ENCODE results near the gene PPP6R3.

The PPP6R3 gene

GRCh38 chr11:68545347-68545746 is 84.8 kb downstream of the PPP6R3 start:
- H3K27me3 Mint-ChIP-seq = no peaks in the 10 kb centered on the region
- H3K9me3 Mint-ChIP-seq = no peaks in the 10 kb centered on the region
- no peak overlapping the region for H3K4me3 Mint-ChIP-seq
- peaks cover 75% of the 10 kb centered on the region for H3K36me3 Mint-ChIP-seq
- DNase-seq = no peak
- H3K4me1 Mint-ChIP-seq = peaks cover 54% of the 10 kb centered on the region
- CTCF ChIA-PET = no interaction called here
- no peak overlapping the region for H3K27ac Mint-ChIP-seq

GRCh38 chr11:68545796-68546195 is 85.2 kb downstream of the PPP6R3 start:
- no peaks in the 10 kb centered on the region for H3K27me3 Mint-ChIP-seq
- H3K27ac Mint-ChIP-seq = no peak overlapping the region
- peaks cover 54% of the 10 kb centered on the region for H3K4me1 Mint-ChIP-seq
- peaks cover 76% of the 10 kb centered on the region for H3K36me3 Mint-ChIP-seq
- H3K4me3 Mint-ChIP-seq = no peak overlapping the region
- H3K9me3 Mint-ChIP-seq = no peaks in the 10 kb centered on the region
- no peak for DNase-seq
- CTCF ChIA-PET = no interaction called here

GRCh38 chr11:68546555-68546954 is 86.0 kb downstream of the PPP6R3 start:
- H3K27ac Mint-ChIP-seq = no peak overlapping the region
- peaks cover 50% of the 10 kb centered on the region for H3K4me1 Mint-ChIP-seq
- no peaks in the 10 kb centered on the region for H3K27me3 Mint-ChIP-seq
- peaks cover 74% of the 10 kb centered on the region for H3K36me3 Mint-ChIP-seq
- H3K9me3 Mint-ChIP-seq = no peaks in the 10 kb centered on the region
- CTCF ChIA-PET = no interaction called here
- no peak for DNase-seq
- H3K4me3 Mint-ChIP-seq = no peak overlapping the region

GRCh38 chr11:68549789-68550484 is 89.4 kb downstream of the PPP6R3 start:
- H3K9me3 Mint-ChIP-seq = no peaks in the 10 kb centered on the region
- H3K27me3 Mint-ChIP-seq = no peaks in the 10 kb centered on the region
- no peak for DNase-seq
- CTCF ChIA-PET = interaction anchor here (1.9 kb wide), 1 partner anchor 34 kb away, joined by 8 read pairs; no protein-coding TSS in a partner anchor
- peaks cover 72% of the 10 kb centered on the region for H3K36me3 Mint-ChIP-seq
- H3K27ac Mint-ChIP-seq = peak overlapping the region; percentile 80
- no peak overlapping the region for H3K4me3 Mint-ChIP-seq
- peaks cover 50% of the 10 kb centered on the region for H3K4me1 Mint-ChIP-seq

GRCh38 chr11:68550485-68550817 is 89.9 kb downstream of the PPP6R3 start:
- H3K4me1 Mint-ChIP-seq = peaks cover 50% of the 10 kb centered on the region
- H3K36me3 Mint-ChIP-seq = peaks cover 71% of the 10 kb centered on the region
- H3K4me3 Mint-ChIP-seq = no peak overlapping the region
- CTCF ChIA-PET = interaction anchor here (1.9 kb wide), 1 partner anchor 33 kb away, joined by 8 read pairs; no protein-coding TSS in a partner anchor
- peak overlapping the region; percentile 80 for H3K27ac Mint-ChIP-seq
- H3K27me3 Mint-ChIP-seq = no peaks in the 10 kb centered on the region
- DNase-seq = peak; percentile 29
- no peaks in the 10 kb centered on the region for H3K9me3 Mint-ChIP-seq

- Mint-ChIP-seq H3K27me3 (no peaks in the 10 kb centered on the region), H3K9me3 (no peaks in the 10 kb centered on the region), H3K4me1 (peaks cover 48% of the 10 kb centered on the region), H3K36me3 (peaks cover 70% of the 10 kb centered on the region), H3K4me3 (no peak overlapping the region), H3K27ac (peak overlapping the region; percentile 30)
- CTCF ChIA-PET = interaction anchor here (0.9 to 1.9 kb wide), 2 partner anchors 33 kb away, joined by 3 to 8 read pairs; no protein-coding TSS in a partner anchor
- DNase-seq = no peak
Observed at GRCh38 chr11:68551223-68551622, 90.7 kb downstream of the PPP6R3 start.

GRCh38 chr11:68551777-68552176 is 91.2 kb downstream of the PPP6R3 start:
- no peak for DNase-seq
- peaks cover 67% of the 10 kb centered on the region for H3K36me3 Mint-ChIP-seq
- H3K4me1 Mint-ChIP-seq = peaks cover 45% of the 10 kb centered on the region
- peak overlapping the region; percentile 21 for H3K27ac Mint-ChIP-seq
- H3K4me3 Mint-ChIP-seq = no peak overlapping the region
- no peaks in the 10 kb centered on the region for H3K9me3 Mint-ChIP-seq
- no peaks in the 10 kb centered on the region for H3K27me3 Mint-ChIP-seq
- CTCF ChIA-PET = interaction anchor here (0.9 kb wide), 1 partner anchor 32 kb away, joined by 3 read pairs; no protein-coding TSS in a partner anchor

GRCh38 chr11:68552542-68552941 is 92.0 kb downstream of the PPP6R3 start:
- H3K27me3 Mint-ChIP-seq = no peaks in the 10 kb centered on the region
- H3K9me3 Mint-ChIP-seq = no peaks in the 10 kb centered on the region
- CTCF ChIA-PET = no interaction called here
- peaks cover 39% of the 10 kb centered on the region for H3K4me1 Mint-ChIP-seq
- H3K36me3 Mint-ChIP-seq = peaks cover 66% of the 10 kb centered on the region
- H3K4me3 Mint-ChIP-seq = no peak overlapping the region
- no peak for DNase-seq
- H3K27ac Mint-ChIP-seq = no peak overlapping the region

GRCh38 chr11:68560216-68560615 is 99.7 kb downstream of the PPP6R3 start:
- Mint-ChIP-seq H3K9me3 (no peaks in the 10 kb centered on the region), H3K36me3 (peaks cover 60% of the 10 kb centered on the region), H3K27ac (no peak overlapping the region), H3K4me3 (no peak overlapping the region), H3K27me3 (no peaks in the 10 kb centered on the region), H3K4me1 (peaks cover 15% of the 10 kb centered on the region)
- DNase-seq = no peak
- CTCF ChIA-PET = no interaction called here

- Mint-ChIP-seq H3K4me1 (peaks cover 24% of the 10 kb centered on the region), H3K9me3 (no peaks in the 10 kb centered on the region), H3K27me3 (no peaks in the 10 kb centered on the region), H3K36me3 (peaks cover 70% of the 10 kb centered on the region), H3K27ac (no peak overlapping the region), H3K4me3 (no peak overlapping the region)
- DNase-seq = no peak
- CTCF ChIA-PET = no interaction called here
Observed at GRCh38 chr11:68563454-68563853, 102.9 kb downstream of the PPP6R3 start.

- Mint-ChIP-seq H3K36me3 (peaks cover 69% of the 10 kb centered on the region), H3K27me3 (no peaks in the 10 kb centered on the region), H3K4me3 (no peak overlapping the region), H3K27ac (no peak overlapping the region), H3K4me1 (peaks cover 31% of the 10 kb centered on the region), H3K9me3 (no peaks in the 10 kb centered on the region)
- CTCF ChIA-PET = no interaction called here
- DNase-seq = no peak
Observed at GRCh38 chr11:68564261-68564660, 103.7 kb downstream of the PPP6R3 start.

- no peaks in the 10 kb centered on the region for H3K9me3 Mint-ChIP-seq
- H3K4me3 Mint-ChIP-seq = no peak overlapping the region
- H3K27me3 Mint-ChIP-seq = no peaks in the 10 kb centered on the region
- peak overlapping the region; percentile 78 for H3K27ac Mint-ChIP-seq
- no peak for DNase-seq
- CTCF ChIA-PET = no interaction called here
- H3K36me3 Mint-ChIP-seq = peaks cover 65% of the 10 kb centered on the region
- H3K4me1 Mint-ChIP-seq = peaks cover 43% of the 10 kb centered on the region
Observed at GRCh38 chr11:68565768-68566167, 105.2 kb downstream of the PPP6R3 start.

- CTCF ChIA-PET = no interaction called here
- no peak overlapping the region for H3K27ac Mint-ChIP-seq
- no peaks in the 10 kb centered on the region for H3K27me3 Mint-ChIP-seq
- H3K36me3 Mint-ChIP-seq = peaks cover 65% of the 10 kb centered on the region
- no peak for DNase-seq
- peaks cover 40% of the 10 kb centered on the region for H3K4me1 Mint-ChIP-seq
- no peak overlapping the region for H3K4me3 Mint-ChIP-seq
- H3K9me3 Mint-ChIP-seq = no peaks in the 10 kb centered on the region
Observed at GRCh38 chr11:68567553-68567952, 107.0 kb downstream of the PPP6R3 start.

GRCh38 chr11:68569357-68569756 is 108.8 kb downstream of the PPP6R3 start:
- Mint-ChIP-seq H3K4me3 (no peak overlapping the region), H3K4me1 (peaks cover 31% of the 10 kb centered on the region), H3K36me3 (peaks cover 60% of the 10 kb centered on the region), H3K27me3 (no peaks in the 10 kb centered on the region), H3K9me3 (no peaks in the 10 kb centered on the region), H3K27ac (no peak overlapping the region)
- CTCF ChIA-PET = interaction anchor here (2.2 kb wide), 1 partner anchor 14 kb away, joined by 6 read pairs; no protein-coding TSS in a partner anchor
- no peak for DNase-seq

- H3K27me3 Mint-ChIP-seq = no peaks in the 10 kb centered on the region
- CTCF ChIA-PET = interaction anchor here (1.3 to 2.2 kb wide), 2 partner anchors 12 to 13 kb away, joined by 3 to 6 read pairs; no protein-coding TSS in a partner anchor
- peaks cover 54% of the 10 kb centered on the region for H3K36me3 Mint-ChIP-seq
- H3K9me3 Mint-ChIP-seq = no peaks in the 10 kb centered on the region
- no peak for DNase-seq
- peaks cover 29% of the 10 kb centered on the region for H3K4me1 Mint-ChIP-seq
- H3K4me3 Mint-ChIP-seq = no peak overlapping the region
- peak overlapping the region; percentile 5 for H3K27ac Mint-ChIP-seq
Observed at GRCh38 chr11:68570691-68571090, 110.1 kb downstream of the PPP6R3 start.
